Aorta (tissue), 5 donors: ENCODE results near the gene KRTAP20-4. TPM values are rescaled to one million over a fixed set of nuclear protein-coding genes. Genes with fewer than 3 reads are reported as not detected.

Source experiments
- ATAC-seq: fragments of 200-7000 bp; cut with Tn5 transposase; one replicate; pipeline ENCODE4 v1.9.1; 2022; ENCODE audit warnings: moderate library complexity; ENCODE audit not compliant: low FRiP score
- DNase-seq, 2 donors: peaks; one replicate each; pipeline ENCODE4 v3.0.0-alpha.2; 2020
- H3K27ac ChIP-seq, 2 donors: one replicate each; pipeline ENCODE4 v1.5.1; 2013; ENCODE audit warnings: low read length in 2 of 2, mild to moderate bottlenecking in 2 of 2, moderate library complexity in 2 of 2, control low read depth in 1 of 2, inconsistent platforms in 1 of 2, low read depth in 1 of 2
- H3K27me3 ChIP-seq, 2 donors: one replicate each; pipeline ENCODE4 v1.6.1; 2013; ENCODE audit warnings: control low read depth in 1 of 2, low read length in 1 of 2, mild to moderate bottlenecking in 1 of 2, moderate library complexity in 1 of 2; ENCODE audit not compliant: insufficient read depth in 2 of 2, control insufficient read depth in 1 of 2
- H3K36me3 ChIP-seq, 2 donors: one replicate each; pipeline ENCODE4 v1.6.1; 2013; ENCODE audit warnings: control low read depth in 1 of 2, low read length in 1 of 2, mild to moderate bottlenecking in 1 of 2; ENCODE audit not compliant: insufficient read depth in 2 of 2, control insufficient read depth in 1 of 2
- H3K4me1 ChIP-seq, 2 donors: one replicate each; pipeline ENCODE4 v1.6.1; 2013; ENCODE audit warnings: low read length in 2 of 2, control low read depth in 1 of 2, mild to moderate bottlenecking in 1 of 2, moderate library complexity in 1 of 2; ENCODE audit not compliant: insufficient read depth in 2 of 2, control insufficient read depth in 1 of 2
- H3K4me3 ChIP-seq, 2 donors: one replicate each; pipeline ENCODE4 v1.5.1; 2013; ENCODE audit warnings: low read length in 2 of 2, control low read depth in 1 of 2, mild to moderate bottlenecking in 1 of 2
- H3K9me3 ChIP-seq: one replicate; pipeline ENCODE4 v1.6.1; 2013; ENCODE audit warnings: mild to moderate bottlenecking, low read length; ENCODE audit not compliant: control insufficient read depth
- WGBS, 2 donors: extraction: QIAGEN DNeasy Blood & Tissue Kit; methylation state at CpG; one replicate each; pipeline ENCODE4 v1.1.7; 2013; 5-methylcytosine and 5-hydroxymethylcytosine counted together
- intact Hi-C, 2 donors: fragments of 100-400 bp; cut with DNase I; formaldehyde crosslinking; loops; one replicate each; pipeline versions ENCODE4 v1.14.2 to v1.15.0; 2022
- polyA plus RNA-seq, 2 donors: library from polyadenylated mRNA; stranded (reverse); fragments of 200-250 nt; gene quantifications; one replicate each; pipeline ENCODE4 v1.2.3, GENCODE V29; 2013
- total RNA-seq, 2 donors: library from RNA; stranded (reverse); fragmentation: NEBNext Ultra II Directional; extraction: Animal tissue kit (Norgen Biotek cat#: 25700); gene quantifications; one replicate each; pipeline ENCODE4 v1.2.1, GENCODE V29; 2021
- donor health status: healthy with polysubstance abuse.
- donor health status: Bipolar disorder and iron deficiency.
- donor health status: DM: no; HTN: no; CAD: no.
- donor health status: DM: no; HTN: no; CAD: no.
- donor health status: DM: yes; HTN: yes; CAD: no.

Gene KRTAP20-4
- total and polyA plus RNA-seq, 4 donors: not detected

GRCh38 chr21:30605968-30606367 is 14.5 kb upstream of the KRTAP20-4 start:
- H3K27me3 ChIP-seq: no peaks in the 10 kb centered on the region
- WGBS, 2 donors: 94 to 96% methylated on average over 2 of the region's 2 CpGs
- no peak overlapping the region for H3K27ac ChIP-seq
- H3K4me3 ChIP-seq: no peak overlapping the region
- H3K9me3 ChIP-seq: peaks cover 3% of the 10 kb centered on the region
- DNase-seq (no peak), ATAC-seq (peak; percentile 52)
- intact Hi-C loops: no loop called here
- no peaks in the 10 kb centered on the region for H3K4me1 ChIP-seq
- no peaks in the 10 kb centered on the region for H3K36me3 ChIP-seq

DNA sequence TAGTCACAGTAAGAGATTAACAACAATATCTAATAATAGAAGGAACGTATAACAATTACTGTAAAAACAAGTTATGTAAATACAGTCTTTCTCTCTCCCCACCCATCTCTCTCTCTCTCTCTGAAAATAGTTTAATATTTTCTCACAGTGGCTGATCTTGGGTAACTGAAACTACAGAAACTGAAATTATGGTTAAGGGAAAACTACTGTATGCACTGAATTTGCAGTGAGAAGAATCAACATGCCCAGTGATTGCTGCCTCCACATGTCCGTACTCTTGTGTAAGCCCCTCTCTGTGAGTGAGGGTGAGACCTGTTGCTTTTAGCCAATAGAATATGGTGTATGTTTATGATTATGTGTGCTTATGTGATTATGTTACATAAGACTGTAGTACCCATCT is 8.3 kb upstream of the KRTAP20-4 start:
- ATAC-seq (no peak), DNase-seq (no peak)
- no peak overlapping the region for H3K27ac ChIP-seq
- no peaks in the 10 kb centered on the region for H3K9me3 ChIP-seq
- no peaks in the 10 kb centered on the region for H3K27me3 ChIP-seq
- no peaks in the 10 kb centered on the region for H3K4me1 ChIP-seq
- WGBS, 2 donors: 68 to 72% methylated on average over 2 of the region's 2 CpGs
- no peak overlapping the region for H3K4me3 ChIP-seq
- no peaks in the 10 kb centered on the region for H3K36me3 ChIP-seq
- intact Hi-C loops: no loop called here

DNA sequence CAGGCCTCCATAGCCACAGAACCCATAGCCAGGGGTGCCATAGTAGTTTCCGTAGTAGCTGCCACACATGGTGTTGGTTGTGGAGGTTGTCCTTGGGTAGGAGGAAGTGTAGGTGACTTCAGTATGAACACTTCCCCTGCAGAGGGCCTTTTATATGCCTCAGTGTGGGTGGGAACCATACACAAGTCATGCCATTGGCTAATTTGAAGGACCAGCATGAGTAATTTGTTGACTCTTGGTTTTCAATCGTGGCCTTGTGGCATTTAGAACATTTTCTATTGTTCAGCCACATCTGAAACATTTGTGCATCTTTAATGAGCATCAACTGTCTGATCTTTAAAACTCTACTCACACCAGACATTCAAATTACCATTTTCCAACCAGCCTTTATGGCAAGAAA is 6.6 kb upstream of the KRTAP20-4 start, which contains the start of gene KRTAP6-1:
Gene KRTAP6-1 (minus strand): TSS at position 95 of the 400 bp plus-strand sequence. CDS start 26 bp downstream, at position 69.
- ATAC-seq: no peak
- intact Hi-C loops: no loop called here
- 66 to 68% methylated on average over 2 of the region's 2 CpGs for WGBS, 2 donors

DNA sequence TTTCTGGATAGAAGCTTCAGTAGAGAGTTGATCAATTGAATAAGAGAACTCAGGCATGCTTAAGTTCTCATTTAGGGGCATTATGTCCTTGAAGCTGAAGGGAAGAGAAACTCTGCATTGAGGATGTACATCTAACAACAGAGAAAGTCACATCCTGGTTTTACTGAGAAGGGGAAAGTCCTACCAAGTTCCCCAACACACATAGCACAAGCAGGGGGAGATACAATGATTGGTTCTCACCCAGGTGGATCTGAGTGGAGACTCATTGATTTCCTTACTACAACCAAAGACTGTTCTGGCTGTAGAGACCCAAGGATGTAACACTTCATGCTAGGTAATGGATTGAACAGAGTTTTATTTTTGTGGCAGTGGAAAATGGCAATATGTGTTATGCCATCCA is 5.2 kb upstream of the KRTAP20-4 start:
- H3K27ac ChIP-seq: no peak overlapping the region
- no peak overlapping the region for H3K4me3 ChIP-seq
- H3K36me3 ChIP-seq: no peaks in the 10 kb centered on the region
- intact Hi-C loops: no loop called here
- no peaks in the 10 kb centered on the region for H3K4me1 ChIP-seq
- ATAC-seq (no peak), DNase-seq (no peak)
- no peaks in the 10 kb centered on the region for H3K9me3 ChIP-seq
- no peaks in the 10 kb centered on the region for H3K27me3 ChIP-seq

More for the DNA sequence above, 6.6 kb upstream of the KRTAP20-4 start, which contains the start of gene KRTAP6-1:
- no peak for DNase-seq
- H3K27me3 ChIP-seq: no peaks in the 10 kb centered on the region
- no peak within 1 kb of the TSS for H3K27ac ChIP-seq
- no peaks in the 10 kb centered on the region for H3K9me3 ChIP-seq
- no peak within 1 kb of the TSS for H3K4me3 ChIP-seq
- H3K36me3 ChIP-seq: no peaks in the 10 kb centered on the region
- H3K4me1 ChIP-seq: no peaks in the 10 kb centered on the region

GRCh38 chr21:30616125-30616524 is 4.3 kb upstream of the KRTAP20-4 start, which contains the start of gene KRTAP20-1:
Gene KRTAP20-1, plus strand, starts transcription at chr21:30616425. Its CDS starts 30 bp downstream, at chr21:30616455.
- 59 to 68% methylated on average over 2 of the region's 2 CpGs for WGBS, 2 donors
- ATAC-seq: no peak

GRCh38 chr21:30620080-30620479 is 347 bp upstream of the KRTAP20-4 start:
- ATAC-seq (no peak), DNase-seq (no peak)
- Histone ChIP-seq H3K27ac (no peak overlapping the region), H3K4me3 (no peak overlapping the region), H3K9me3 (peaks cover 2% of the 10 kb centered on the region), H3K27me3 (no peaks in the 10 kb centered on the region), H3K4me1 (no peaks in the 10 kb centered on the region), H3K36me3 (no peaks in the 10 kb centered on the region)
- intact Hi-C loops: no loop called here

More at GRCh38 chr21:30616125-30616524, 4.3 kb upstream of the KRTAP20-4 start, which contains the start of gene KRTAP20-1:
- no peaks in the 10 kb centered on the region for H3K4me1 ChIP-seq
- DNase-seq: no peak
- H3K36me3 ChIP-seq: no peaks in the 10 kb centered on the region
- H3K9me3 ChIP-seq: no peaks in the 10 kb centered on the region
- no peak within 1 kb of the TSS for H3K27ac ChIP-seq
- no peak within 1 kb of the TSS for H3K4me3 ChIP-seq
- no peaks in the 10 kb centered on the region for H3K27me3 ChIP-seq
- intact Hi-C loops: no loop called here

DNA sequence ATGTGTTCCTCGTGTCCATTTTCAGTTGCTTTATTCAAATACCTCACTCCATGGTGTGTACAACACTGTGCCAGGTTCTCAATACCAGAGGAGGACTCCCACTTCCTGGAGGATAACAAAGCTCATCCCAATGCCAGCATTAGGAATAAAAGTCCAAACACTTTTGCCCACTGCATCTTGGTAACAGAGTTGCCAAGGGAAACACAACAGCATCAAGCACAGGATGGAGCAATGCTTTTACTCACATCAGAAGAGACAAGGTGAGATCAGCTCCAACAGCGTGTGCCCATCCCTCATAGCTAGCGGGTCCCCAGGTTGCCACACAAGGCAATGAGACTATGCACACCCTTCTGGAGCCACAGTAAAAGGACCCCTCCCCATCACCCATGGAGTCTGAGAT is 2.9 kb downstream of the KRTAP20-4 start:
- H3K27me3 ChIP-seq: no peaks in the 10 kb centered on the region
- peaks cover 2% of the 10 kb centered on the region for H3K9me3 ChIP-seq
- no peaks in the 10 kb centered on the region for H3K4me1 ChIP-seq
- 93 to 94% methylated on average over 3 of the region's 3 CpGs for WGBS, 2 donors
- no peak overlapping the region for H3K4me3 ChIP-seq
- intact Hi-C loops: no loop called here
- DNase-seq: no peak
- no peaks in the 10 kb centered on the region for H3K36me3 ChIP-seq
- no peak overlapping the region for H3K27ac ChIP-seq
- ATAC-seq: no peak

DNA sequence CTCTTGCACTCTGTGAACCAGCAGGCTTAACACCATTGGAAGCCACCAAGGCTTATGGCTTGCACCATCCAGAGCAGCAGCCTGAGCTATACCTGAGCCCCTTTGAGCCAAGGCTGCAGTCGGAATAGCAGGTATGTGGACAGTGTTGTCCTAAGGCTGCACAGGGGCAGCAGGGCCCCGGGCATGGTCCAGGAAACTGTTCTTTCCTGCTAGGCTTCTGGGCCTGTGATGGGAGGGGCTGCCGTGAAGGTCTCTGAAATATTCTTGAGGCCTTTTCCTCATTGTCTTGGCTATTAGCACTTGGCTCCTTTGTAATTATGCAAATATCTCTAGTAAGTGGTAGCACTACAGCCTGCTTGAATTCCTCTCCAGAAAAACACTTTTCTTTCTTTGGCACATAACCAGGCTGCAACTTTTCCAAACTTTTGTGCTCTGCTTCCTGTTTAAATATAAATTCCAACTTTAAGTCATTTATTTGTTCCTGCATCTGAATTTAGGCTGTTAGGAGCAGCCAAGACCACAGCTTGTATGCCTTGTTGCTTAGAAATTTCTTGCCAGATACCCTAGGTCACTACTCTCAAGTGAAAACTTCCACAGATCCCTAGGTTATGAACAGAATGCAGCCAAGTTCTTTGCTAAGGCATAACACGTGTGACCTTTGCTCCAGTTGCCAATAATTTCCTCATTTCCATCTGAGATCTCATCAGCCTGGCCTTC is 5.2 kb downstream of the KRTAP20-4 start:
- peaks cover 2% of the 10 kb centered on the region for H3K9me3 ChIP-seq
- no peak overlapping the region for H3K4me3 ChIP-seq
- H3K27me3 ChIP-seq: no peaks in the 10 kb centered on the region
- no peak overlapping the region for H3K27ac ChIP-seq
- DNase-seq (no peak), ATAC-seq (no peak)
- WGBS, 2 donors: 83 to 86% methylated on average over 4 of the region's 4 CpGs
- intact Hi-C loops: no loop called here
- no peaks in the 10 kb centered on the region for H3K4me1 ChIP-seq
- no peaks in the 10 kb centered on the region for H3K36me3 ChIP-seq

DNA sequence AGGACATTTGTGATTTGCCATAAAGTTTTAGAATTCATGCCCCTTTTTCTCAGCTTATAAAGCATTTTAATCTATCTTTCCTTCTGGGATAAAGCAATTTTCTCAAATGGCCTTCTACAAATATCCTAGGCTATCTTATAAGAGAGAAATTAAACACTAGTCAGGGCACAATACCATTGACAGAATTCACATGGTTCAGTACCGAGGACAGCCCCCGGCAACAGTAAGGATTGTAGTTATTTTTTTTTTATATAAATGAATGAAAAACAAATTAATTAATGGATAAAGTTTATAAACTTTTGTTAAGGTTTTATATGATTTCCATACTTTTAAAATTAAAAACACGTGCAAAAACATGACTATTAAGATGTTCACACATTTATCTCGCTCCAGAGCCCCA is 7.7 kb downstream of the KRTAP20-4 start:
- Histone ChIP-seq H3K27me3 (no peaks in the 10 kb centered on the region), H3K9me3 (peaks cover 2% of the 10 kb centered on the region), H3K4me3 (no peak overlapping the region), H3K27ac (no peak overlapping the region), H3K4me1 (no peaks in the 10 kb centered on the region), H3K36me3 (no peaks in the 10 kb centered on the region)
- no peak for DNase-seq
- 78 to 90% methylated on average over 4 of the region's 4 CpGs for WGBS, 2 donors
- intact Hi-C loops: no loop called here
- no peak for ATAC-seq
